OCI-LY1 (cell line): ENCODE data around the gene NTSR1.

ENCODE experiments used
- H2AFZ ChIP-seq: fragments of 200-600 bp; sonication (generic), shearing (Covaris generic); 2 replicates; pipeline ENCODE4 v1.6.0; 2014; ENCODE audit warnings: antibody characterized with exemption, mild to moderate bottlenecking, low read length
- H3F3A ChIP-seq: fragments of 200-600 bp; sonication (generic), shearing (Covaris generic); 2 replicates; pipeline ENCODE4 v1.6.0; 2014; ENCODE audit warnings: mild to moderate bottlenecking, antibody characterized with exemption, low read length, moderate library complexity; ENCODE audit not compliant: insufficient read depth
- H3K27ac ChIP-seq: fragments of 200-600 bp; sonication (generic); 2 replicates; pipeline ENCODE4 v1.5.1; 2014; ENCODE audit warnings: low read length, mixed run types, mild to moderate bottlenecking, low read depth; ENCODE audit not compliant: poor library complexity, severe bottlenecking
- H3K27me3 ChIP-seq: fragments of 200-600 bp; sonication (generic); 2 replicates; pipeline ENCODE4 v1.6.0; 2014; ENCODE audit warnings: antibody characterized with exemption, mild to moderate bottlenecking, low read length, moderate library complexity; ENCODE audit not compliant: insufficient read depth
- H3K36me3 ChIP-seq: fragments of 200-600 bp; sonication (generic); 2 replicates; pipeline ENCODE4 v1.6.1; 2014; ENCODE audit warnings: mild to moderate bottlenecking, antibody characterized with exemption, low read length, moderate library complexity, mixed read lengths; ENCODE audit not compliant: insufficient read depth
- H3K4me1 ChIP-seq: fragments of 200-600 bp; sonication (generic); 2 replicates; pipeline ENCODE4 v1.5.1; 2014; ENCODE audit warnings: mild to moderate bottlenecking, low read length, moderate library complexity; ENCODE audit not compliant: insufficient read depth, severe bottlenecking
- H3K4me2 ChIP-seq: fragments of 200-600 bp; sonication (generic), shearing (Covaris generic); 2 replicates; pipeline ENCODE4 v1.6.1; 2014; ENCODE audit warnings: low read length
- H3K4me3 ChIP-seq: fragments of 200-600 bp; sonication (generic); 2 replicates; pipeline ENCODE4 v1.5.1; 2014; ENCODE audit warnings: low read length, low read depth, mild to moderate bottlenecking, mixed read lengths; ENCODE audit not compliant: poor library complexity, severe bottlenecking
- H3K79me2 ChIP-seq: fragments of 200-600 bp; shearing (Covaris generic); 2 replicates; pipeline ENCODE4 v1.6.1; 2016; ENCODE audit warnings: mixed run types, low read length, mixed read lengths; ENCODE audit not compliant: insufficient read depth
- H3K9ac ChIP-seq: fragments of 200-600 bp; sonication (generic), shearing (Covaris generic); 2 replicates; pipeline ENCODE4 v1.6.1; 2014; ENCODE audit warnings: mild to moderate bottlenecking, low read length, mixed read lengths
- H3K9me2 ChIP-seq: fragments of 200-600 bp; sonication (generic), shearing (Covaris generic); 2 replicates; pipeline ENCODE4 v1.6.1; 2014; ENCODE audit warnings: low read depth, mild to moderate bottlenecking, low read length, mixed read lengths
- H3K9me3 ChIP-seq: fragments of 200-600 bp; shearing (Covaris generic); 2 replicates; pipeline ENCODE4 v1.6.1; 2014; ENCODE audit warnings: low read length, mixed read lengths
- H4K20me1 ChIP-seq: fragments of 200-600 bp; sonication (generic), shearing (Covaris generic); 2 replicates; pipeline ENCODE4 v1.6.0; 2016; ENCODE audit warnings: mild to moderate bottlenecking, low read length; ENCODE audit not compliant: insufficient read depth
- CTCF ChIP-seq: fragments of 200-600 bp; sonication (generic), shearing (Covaris generic); IDR thresholded peaks from 2 replicates; pipeline ENCODE4 v1.5.1; 2017; ENCODE audit warnings: mild to moderate bottlenecking, antibody characterized with exemption, low read length, moderate library complexity, mixed read lengths
- EZH2 ChIP-seq: fragments of 200-600 bp; sonication (generic), shearing (Covaris generic); IDR thresholded peaks from 2 replicates; pipeline ENCODE4 v1.8.0; 2017; ENCODE audit warnings: borderline replicate concordance, mixed run types, mild to moderate bottlenecking, antibody characterized with exemption, low read length, moderate library complexity, mixed read lengths

The NTSR1 gene

GRCh38 chr20:62741701-62742491 lies 33.3 kb downstream of the NTSR1 start:
- Histone ChIP-seq H3K9me2 (no peaks in the 10 kb centered on the region), H3K9me3 (no peaks in the 10 kb centered on the region), H3K27ac (no peak overlapping the region), H3K4me3 (no peak overlapping the region), H3K4me2 (no peak overlapping the region), H3K9ac (no peak overlapping the region), H2AFZ (no peak overlapping the region), H3K79me2 (no peaks in the 10 kb centered on the region), H3K36me3 (no peaks in the 10 kb centered on the region), H3F3A (no peaks in the 10 kb centered on the region), H3K27me3 (peaks cover 9% of the 10 kb centered on the region; the same call in 1 of the 2 replicates), H4K20me1 (no peaks in the 10 kb centered on the region), H3K4me1 (no peaks in the 10 kb centered on the region)
- TF ChIP-seq CTCF (no peak), EZH2 (no peak)

DNA sequence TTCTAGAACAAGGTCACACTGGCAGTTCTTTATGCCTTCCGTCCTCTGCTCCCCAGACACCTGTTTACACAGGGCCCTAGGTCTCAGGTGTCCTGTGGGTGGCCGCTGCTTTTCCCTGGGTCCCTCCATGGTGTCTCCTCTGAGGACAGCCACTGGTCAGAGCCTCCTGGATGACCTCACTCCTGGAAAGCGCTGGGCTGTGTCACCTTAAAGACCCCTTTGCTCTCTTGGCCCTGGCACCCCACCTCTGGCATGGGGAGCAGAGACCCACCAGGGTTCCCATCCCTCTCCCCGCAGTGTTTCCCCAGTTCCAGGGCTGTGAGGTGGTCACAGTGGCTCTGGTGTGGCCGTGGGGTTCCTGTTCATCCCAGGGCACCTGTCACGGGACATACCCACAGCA lies 33.9 kb downstream of the NTSR1 start:
- no peak overlapping the region for H2AFZ ChIP-seq
- TF ChIP-seq CTCF (no peak), EZH2 (no peak)
- H3K27ac ChIP-seq = no peak overlapping the region
- H3K4me3 ChIP-seq = no peak overlapping the region
- no peak overlapping the region for H3K4me2 ChIP-seq
- no peaks in the 10 kb centered on the region for H3K4me1 ChIP-seq
- H4K20me1 ChIP-seq = no peaks in the 10 kb centered on the region
- H3K36me3 ChIP-seq = no peaks in the 10 kb centered on the region
- H3K9me2 ChIP-seq = no peaks in the 10 kb centered on the region
- H3K27me3 ChIP-seq = peaks cover 9% of the 10 kb centered on the region; the same call in 1 of the 2 replicates
- H3K9ac ChIP-seq = no peak overlapping the region
- no peaks in the 10 kb centered on the region for H3K79me2 ChIP-seq
- H3F3A ChIP-seq = no peaks in the 10 kb centered on the region
- H3K9me3 ChIP-seq = no peaks in the 10 kb centered on the region

- no peaks in the 10 kb centered on the region for H3F3A ChIP-seq
- no peak overlapping the region for H3K9ac ChIP-seq
- H3K27me3 ChIP-seq = peaks cover 9% of the 10 kb centered on the region; the same call in 1 of the 2 replicates
- TF ChIP-seq CTCF (no peak), EZH2 (no peak)
- H2AFZ ChIP-seq = no peak overlapping the region
- H3K4me1 ChIP-seq = no peaks in the 10 kb centered on the region
- H3K27ac ChIP-seq = no peak overlapping the region
- no peaks in the 10 kb centered on the region for H4K20me1 ChIP-seq
- H3K4me2 ChIP-seq = no peak overlapping the region
- no peaks in the 10 kb centered on the region for H3K9me3 ChIP-seq
- no peaks in the 10 kb centered on the region for H3K79me2 ChIP-seq
- no peaks in the 10 kb centered on the region for H3K36me3 ChIP-seq
- H3K4me3 ChIP-seq = no peak overlapping the region
- no peaks in the 10 kb centered on the region for H3K9me2 ChIP-seq
These were observed 34.5 kb downstream of the NTSR1 start for GRCh38 chr20:62742979-62743776.
